Neural crest cell (in vitro differentiated cells): ENCODE results near the gene SPATA25. TPM values are rescaled to one million over a fixed set of nuclear protein-coding genes. Genes with fewer than 3 reads are reported as not detected.

Experiments used
- DNase-seq: peaks from one replicate; pipeline ENCODE4 v3.0.0; 2021; ENCODE audit warnings: low read depth, mixed read lengths, low spot score
- H3K27ac Mint-ChIP-seq: one replicate; pipeline ENCODE4 v1.8.0; 2021; ENCODE audit warnings: mild to moderate bottlenecking, mixed read lengths; ENCODE audit not compliant: unreplicated experiment
- H3K27me3 Mint-ChIP-seq: 2 replicates; pipeline ENCODE4 v1.8.0; 2021; ENCODE audit warnings: low read depth, mild to moderate bottlenecking, mixed read lengths
- H3K36me3 Mint-ChIP-seq: 2 replicates; pipeline ENCODE4 v1.8.0; 2021; ENCODE audit warnings: low read depth, mild to moderate bottlenecking, mixed read lengths
- H3K4me1 Mint-ChIP-seq: 2 replicates; pipeline ENCODE4 v1.8.0; 2021; ENCODE audit warnings: mixed read lengths
- H3K4me3 Mint-ChIP-seq: one replicate; pipeline ENCODE4 v1.8.0; 2021; ENCODE audit warnings: mild to moderate bottlenecking, mixed read lengths
- H3K9me3 Mint-ChIP-seq: 2 replicates; pipeline ENCODE4 v1.8.0; 2021; ENCODE audit warnings: mixed read lengths
- total RNA-seq: library from RNA; stranded (reverse); gene quantifications from 2 replicates; pipeline ENCODE4 v1.2.1, GENCODE V29; 2021
- TF ChIP-seq, protein P1 (sequence below): fragments of 200-600 bp; sonication (generic); conservative IDR thresholded peaks from 2 replicates; pipeline ENCODE4 v1.5.0; 2021; ENCODE audit warnings: antibody characterized with exemption, mild to moderate bottlenecking

SPATA25 gene
- total RNA-seq, 1 donor from 2014 or later, result 2.2 TPM

DNA sequence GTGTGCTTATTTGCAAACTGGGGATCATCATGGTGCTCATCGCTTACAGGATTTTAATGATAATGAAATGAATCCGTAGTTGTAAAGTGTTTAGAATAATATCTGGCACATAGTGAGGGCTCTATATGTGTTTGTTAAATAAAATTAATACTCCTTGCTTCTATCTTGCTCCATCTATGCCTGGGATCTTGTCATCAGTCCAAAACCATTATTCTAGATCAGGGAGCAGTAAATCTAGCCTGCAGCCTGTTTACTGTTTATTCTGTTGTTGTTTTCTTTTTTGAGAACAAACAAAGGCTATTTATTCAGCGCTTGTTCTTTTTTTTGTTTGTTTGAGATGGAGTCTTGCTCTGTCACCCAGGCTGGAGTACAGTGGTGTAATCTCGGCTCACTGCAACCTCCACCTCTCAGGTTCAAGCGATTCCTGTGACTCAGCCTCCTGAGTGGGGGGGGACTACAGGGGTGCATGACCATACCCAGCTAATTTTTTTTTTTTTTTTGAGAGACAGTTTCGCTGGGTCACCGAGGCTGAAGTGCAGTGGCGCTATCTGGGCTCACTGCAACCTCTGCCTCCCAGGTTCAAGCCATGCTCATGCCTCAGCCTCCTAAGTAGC lies 38.3 kb downstream of the SPATA25 start:
- H3K36me3 Mint-ChIP-seq, result peaks cover 3% of the 10 kb centered on the region
- no peaks in the 10 kb centered on the region for H3K27me3 Mint-ChIP-seq
- no peaks in the 10 kb centered on the region for H3K4me1 Mint-ChIP-seq
- TF ChIP-seq, protein P1, sequence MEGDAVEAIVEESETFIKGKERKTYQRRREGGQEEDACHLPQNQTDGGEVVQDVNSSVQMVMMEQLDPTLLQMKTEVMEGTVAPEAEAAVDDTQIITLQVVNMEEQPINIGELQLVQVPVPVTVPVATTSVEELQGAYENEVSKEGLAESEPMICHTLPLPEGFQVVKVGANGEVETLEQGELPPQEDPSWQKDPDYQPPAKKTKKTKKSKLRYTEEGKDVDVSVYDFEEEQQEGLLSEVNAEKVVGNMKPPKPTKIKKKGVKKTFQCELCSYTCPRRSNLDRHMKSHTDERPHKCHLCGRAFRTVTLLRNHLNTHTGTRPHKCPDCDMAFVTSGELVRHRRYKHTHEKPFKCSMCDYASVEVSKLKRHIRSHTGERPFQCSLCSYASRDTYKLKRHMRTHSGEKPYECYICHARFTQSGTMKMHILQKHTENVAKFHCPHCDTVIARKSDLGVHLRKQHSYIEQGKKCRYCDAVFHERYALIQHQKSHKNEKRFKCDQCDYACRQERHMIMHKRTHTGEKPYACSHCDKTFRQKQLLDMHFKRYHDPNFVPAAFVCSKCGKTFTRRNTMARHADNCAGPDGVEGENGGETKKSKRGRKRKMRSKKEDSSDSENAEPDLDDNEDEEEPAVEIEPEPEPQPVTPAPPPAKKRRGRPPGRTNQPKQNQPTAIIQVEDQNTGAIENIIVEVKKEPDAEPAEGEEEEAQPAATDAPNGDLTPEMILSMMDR, result no peak
- no peak for DNase-seq
- H3K4me3 Mint-ChIP-seq, result no peak overlapping the region
- H3K9me3 Mint-ChIP-seq, result no peaks in the 10 kb centered on the region
- no peak overlapping the region for H3K27ac Mint-ChIP-seq

DNA sequence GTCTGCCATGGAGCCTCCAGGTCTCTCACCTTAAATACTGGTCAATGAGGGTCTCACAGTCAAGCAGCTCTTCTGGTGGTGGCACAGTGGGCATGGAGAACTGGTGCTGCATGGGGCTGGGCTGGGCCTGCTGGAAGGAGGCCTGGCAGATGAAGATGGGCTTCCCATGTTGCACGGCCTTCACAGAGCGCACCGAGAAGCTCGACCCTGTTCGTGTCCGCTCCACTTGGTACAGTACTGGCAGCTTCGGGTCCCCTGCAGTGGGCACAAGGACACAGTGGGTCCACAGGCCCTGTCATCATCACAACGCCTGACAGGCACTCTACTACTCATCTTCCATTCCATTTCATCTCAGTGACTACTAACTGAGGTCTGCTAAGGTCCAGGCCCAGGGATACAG lies 39.0 kb downstream of the SPATA25 start:
- H3K27ac Mint-ChIP-seq, result no peak overlapping the region
- H3K27me3 Mint-ChIP-seq, result no peaks in the 10 kb centered on the region
- H3K4me3 Mint-ChIP-seq, result no peak overlapping the region
- no peaks in the 10 kb centered on the region for H3K4me1 Mint-ChIP-seq
- TF ChIP-seq, protein P1, result no peak
- no peaks in the 10 kb centered on the region for H3K9me3 Mint-ChIP-seq
- no peak for DNase-seq
- peaks cover 3% of the 10 kb centered on the region for H3K36me3 Mint-ChIP-seq

DNA sequence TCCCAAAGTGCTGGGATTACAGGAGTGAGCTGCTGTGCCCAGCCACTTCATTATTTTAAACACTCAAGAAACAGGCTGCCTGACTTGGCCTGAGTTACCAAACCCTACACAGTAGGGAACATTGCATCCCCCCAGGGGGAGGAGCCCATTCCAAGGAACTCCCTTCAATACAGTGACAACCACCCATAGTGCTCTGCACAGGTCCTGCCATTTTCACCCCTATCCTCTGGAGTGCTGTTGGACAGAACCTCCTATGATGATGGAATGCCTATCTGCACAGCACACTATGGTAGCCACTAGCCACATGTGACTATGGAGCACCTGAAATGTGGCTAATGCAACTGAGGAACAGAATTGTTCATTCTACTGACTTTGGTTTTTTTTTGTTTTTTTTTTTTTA lies 42.0 kb downstream of the SPATA25 start:
- no peak for DNase-seq
- Mint-ChIP-seq H3K27ac (no peak overlapping the region), H3K27me3 (no peaks in the 10 kb centered on the region), H3K36me3 (peaks cover 3% of the 10 kb centered on the region), H3K4me3 (no peak overlapping the region), H3K4me1 (no peaks in the 10 kb centered on the region), H3K9me3 (no peaks in the 10 kb centered on the region)
- TF ChIP-seq, protein P1, result no peak

DNA sequence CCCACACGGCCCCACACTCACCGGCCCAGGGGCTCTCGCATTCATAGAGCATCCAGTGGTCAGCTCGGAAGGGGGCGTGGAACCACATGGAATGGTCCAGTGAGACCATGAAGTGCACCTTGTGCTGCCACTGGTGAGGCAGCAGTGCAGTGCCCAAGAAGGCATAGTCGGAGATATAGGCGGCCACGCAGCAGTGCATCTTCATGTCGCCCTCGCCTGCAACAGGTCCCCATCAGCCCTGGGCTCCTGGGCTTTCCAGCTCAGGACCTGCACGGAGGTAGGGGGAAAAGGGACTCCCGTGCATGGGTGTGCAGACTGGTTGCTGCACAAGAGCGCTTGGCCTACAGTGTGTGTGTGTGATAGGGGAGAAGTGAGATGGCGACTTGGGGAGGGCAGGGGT lies 43.9 kb downstream of the SPATA25 start:
- no peak overlapping the region for H3K4me3 Mint-ChIP-seq

DNA sequence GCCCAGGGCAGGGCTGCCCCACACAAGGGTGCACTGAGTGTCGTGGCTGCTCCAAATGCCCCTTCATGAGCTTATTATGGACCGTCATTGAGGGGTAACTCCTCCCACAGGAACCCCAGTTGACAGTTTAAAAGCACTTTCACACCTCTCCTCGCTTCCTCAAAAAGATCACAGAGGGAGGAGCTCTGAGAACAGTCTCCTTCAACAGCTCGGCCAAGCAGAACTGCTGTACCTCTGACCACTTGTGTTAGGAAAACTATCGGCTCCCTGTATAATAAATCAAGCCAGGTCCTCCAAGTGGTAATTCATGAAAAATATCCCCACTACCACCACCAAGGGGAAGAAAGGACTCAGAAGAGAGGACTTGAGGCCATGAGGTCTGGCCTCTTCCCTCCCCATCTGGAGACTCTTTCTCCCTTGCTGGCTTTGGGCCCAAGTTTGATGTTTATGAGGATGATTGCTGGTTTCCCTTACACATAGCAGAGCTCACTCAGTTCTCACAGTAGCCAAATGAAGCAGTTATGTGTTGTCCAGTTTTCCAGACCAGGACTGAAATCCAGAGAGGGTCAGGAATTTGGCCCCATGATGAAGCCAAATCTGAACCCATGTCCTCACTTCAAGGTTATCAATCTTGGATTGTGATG lies 45.1 kb downstream of the SPATA25 start:
- Mint-ChIP-seq H3K27me3 (no peaks in the 10 kb centered on the region), H3K4me1 (no peaks in the 10 kb centered on the region), H3K4me3 (no peak overlapping the region), H3K9me3 (no peaks in the 10 kb centered on the region), H3K36me3 (peaks cover 3% of the 10 kb centered on the region), H3K27ac (peak overlapping the region; percentile 62)
- TF ChIP-seq, protein P1, result no peak
- DNase-seq, result no peak

More for the DNA sequence above, 43.9 kb downstream of the SPATA25 start:
- TF ChIP-seq, protein P1, result no peak
- no peak for DNase-seq
- no peaks in the 10 kb centered on the region for H3K4me1 Mint-ChIP-seq
- no peaks in the 10 kb centered on the region for H3K9me3 Mint-ChIP-seq
- H3K27me3 Mint-ChIP-seq, result no peaks in the 10 kb centered on the region
- H3K36me3 Mint-ChIP-seq, result peaks cover 3% of the 10 kb centered on the region
- no peak overlapping the region for H3K27ac Mint-ChIP-seq
